ENCODE results near the gene ISLR. TPM values are rescaled to one million over a fixed set of nuclear protein-coding genes. Genes with fewer than 3 reads are reported as not detected.

ISLR gene
- total and polyA plus RNA-seq, 2 of the 4 experiments (the other 2 are of a cell fraction), result under 0.01 to 0.79 TPM

DNA sequence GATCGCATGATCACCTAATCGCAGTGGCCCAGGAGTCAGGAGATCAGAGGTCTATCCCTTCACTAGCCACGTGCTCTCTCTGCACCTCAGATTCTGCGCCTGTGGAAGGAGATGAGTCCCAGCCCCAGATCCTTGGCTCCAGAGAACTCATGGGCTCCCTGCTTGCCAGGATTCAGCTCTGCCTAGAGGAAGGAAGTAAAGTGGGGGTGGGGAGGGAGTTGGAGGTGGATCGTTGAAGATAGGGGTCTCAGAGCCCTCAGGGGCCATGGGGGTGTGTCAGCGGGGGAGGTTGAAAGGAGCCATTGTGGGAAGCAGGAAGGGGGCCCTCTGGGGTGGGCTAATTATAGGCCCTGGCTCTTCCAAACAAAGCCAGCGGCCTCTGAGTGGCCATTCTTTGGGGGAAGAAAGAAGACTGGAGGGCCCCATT is 40.4 kb downstream of the ISLR start:
- H3K14ac ChIP-seq (replicated peaks; ENCODE audit: low read depth, low read length), result no peak overlapping the region
- H3K4me1 ChIP-seq (ENCODE audit: control insufficient read depth, insufficient read depth, low read length), result peaks cover 16% of the 10 kb centered on the region
- no peak for ATAC-seq (ENCODE audit: low read depth)
- TF ChIP-seq RCOR1 (IDR thresholded peaks at IDR 0.05; ENCODE audit: insufficient replicate concordance, low read length) (no peak), CHD1 (IDR thresholded peaks at IDR 0.05; ENCODE audit: low read depth, low read length) (no peak)
- ChIA-PET POLR2A (ENCODE audit: unreplicated experiment) (no interaction called here), CTCF (no interaction called here)
- H3K27ac ChIP-seq (ENCODE audit: insufficient read depth, low read length), result no peak overlapping the region
- H4K8ac ChIP-seq (ENCODE audit: low read depth in 2 of 2, low read length in 2 of 2), result no peak overlapping the region
- no peaks in the 10 kb centered on the region for H3K79me1 ChIP-seq (ENCODE audit: low read depth in 1 of 2, low read length in 2 of 2)
- H2AFZ ChIP-seq (replicated peaks; ENCODE audit: low read length, poor library complexity), result no peak overlapping the region
- H3K4ac ChIP-seq (ENCODE audit: low read depth, low read length), result no peak overlapping the region
- intact Hi-C loops (cut with micrococcal nuclease), result no loop called here
- in situ Hi-C loops (cut with MboI; ENCODE audit: low sequenced_read_pairs), result no loop called here
- no peak overlapping the region for H3K4me3 ChIP-seq (ENCODE audit: insufficient read depth, low read depth, low read length)
- no peaks in the 10 kb centered on the region for H3K9me3 ChIP-seq (ENCODE audit: control insufficient read depth, insufficient read depth, low read length)
- no peak overlapping the region for H3K23ac ChIP-seq (ENCODE audit: low read depth, low read length)
- no peaks in the 10 kb centered on the region for H4K20me1 ChIP-seq (ENCODE audit: insufficient read depth, low read length)
- no peak overlapping the region for H4K91ac ChIP-seq (ENCODE audit: insufficient read depth, low read depth, low read length)
- dilution Hi-C loops (cut with HindIII; ENCODE audit: low sequenced_read_pairs, unreplicated experiment), result no loop called here
- H3K18ac ChIP-seq (ENCODE audit: low read depth, low read length), result no peak overlapping the region
- no TSS peak for BruUV-seq (replicated peaks)
- H2BK15ac ChIP-seq (ENCODE audit: low read depth, low read length), result no peak overlapping the region
- H3K56ac ChIP-seq (ENCODE audit: extremely low read depth, insufficient read depth, low read length), result no peak overlapping the region
- no peak overlapping the region for H4K5ac ChIP-seq (ENCODE audit: low read depth, low read length)
- H2BK20ac ChIP-seq (ENCODE audit: low read depth, low read length), result no peak overlapping the region
- no peak overlapping the region for H2AK5ac ChIP-seq (ENCODE audit: low read depth, low read length)
- H3K27me3 ChIP-seq (ENCODE audit: control insufficient read depth, insufficient read depth, low read length), result peaks cover 19% of the 10 kb centered on the region
- H3K9ac ChIP-seq (ENCODE audit: low read depth, low read length), result no peak overlapping the region
- no peak overlapping the region for H2AK9ac ChIP-seq (replicated peaks; ENCODE audit: low read depth, low read length, poor library complexity)
- no peak overlapping the region for H2BK5ac ChIP-seq (ENCODE audit: low read depth, low read length, poor library complexity, severe bottlenecking)
- no peak overlapping the region for H3K4me2 ChIP-seq (ENCODE audit: low read depth, low read length)
- no peaks in the 10 kb centered on the region for H3K36me3 ChIP-seq (ENCODE audit: control insufficient read depth, insufficient read depth, low read length)
- 59% methylated on average over 3 of the region's 7 CpGs; no CpG with 5 or more reads in 1 of the 2 experiments for WGBS, 2 experiments (ENCODE audit: extremely low coverage in 2 of 2, insufficient read length in 1 of 2)
- H3K9me1 ChIP-seq (ENCODE audit: insufficient read depth, low read length), result no peaks in the 10 kb centered on the region
- no peak for DNase-seq
- H2BK120ac ChIP-seq (ENCODE audit: low read depth, low read length), result no peak overlapping the region
